ENCODE results near the gene PPM1L. TPM values are rescaled to one million over a fixed set of nuclear protein-coding genes. Genes with fewer than 3 reads are reported as not detected.

The PPM1L gene
- total RNA-seq, 1 experiment from 2014 or later: 7.3 TPM

DNA sequence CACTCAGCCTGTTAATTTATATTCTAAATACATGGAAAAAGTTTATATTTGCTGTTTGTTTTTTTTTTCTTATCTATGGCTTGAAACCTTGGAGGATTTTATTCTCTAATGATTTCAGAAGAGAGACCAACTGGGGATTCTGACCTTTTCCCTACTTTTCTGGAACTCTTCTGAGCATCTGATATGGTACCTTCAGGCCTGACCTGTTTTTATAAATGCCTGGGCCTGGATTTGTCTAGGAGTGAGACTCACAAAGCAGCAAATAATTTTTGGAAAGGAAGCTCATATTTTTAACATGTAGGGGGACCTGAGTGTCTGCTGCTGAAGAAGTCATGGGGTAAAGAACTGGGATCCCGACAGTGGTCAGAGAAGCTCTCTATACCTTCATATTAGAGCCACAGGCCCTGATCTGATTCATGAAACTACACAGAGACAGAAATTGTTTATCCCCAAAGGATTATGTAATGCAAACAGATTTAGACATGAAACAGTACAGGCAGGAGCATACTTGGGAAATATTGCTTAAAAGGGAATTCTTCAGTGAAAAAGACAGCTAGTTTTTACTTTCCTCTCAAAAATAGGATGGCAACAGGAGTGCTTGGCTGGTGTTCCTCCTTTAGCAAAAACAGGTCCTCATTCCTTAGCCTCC lies 15.9 kb downstream of the PPM1L start:
- H3K9me3 Mint-ChIP-seq: no peaks in the 10 kb centered on the region
- Histone ChIP-seq H2BK12ac (ENCODE audit: insufficient read length, low read depth, low read length) (no peak overlapping the region), H2AFZ (ENCODE audit: low read length) (no peak overlapping the region), H4K91ac (ENCODE audit: insufficient read length, low read depth, low read length) (no peak overlapping the region), H3K27me3 (ENCODE audit: insufficient read depth, low read length) (no peaks in the 10 kb centered on the region), H3K14ac (ENCODE audit: insufficient read depth, low read length) (no peak overlapping the region), H3K4me1 (ENCODE audit: insufficient read depth, low read length) (no peaks in the 10 kb centered on the region), H3K4me2 (ENCODE audit: insufficient read depth, insufficient read length, low read length) (no peak overlapping the region), H3K56ac (ENCODE audit: insufficient read length, low read depth, low read length) (no peak overlapping the region), H3K9ac (ENCODE audit: extremely low read depth, insufficient read length, low read length) (no peak overlapping the region), H4K8ac (replicated peaks; ENCODE audit: insufficient read length, low read depth, low read length) (no peak overlapping the region), H3K79me2 (ENCODE audit: insufficient read depth, low read length) (no peaks in the 10 kb centered on the region), H4K5ac (ENCODE audit: insufficient read length, low read depth, low read length) (no peak overlapping the region), H4K20me1 (ENCODE audit: control insufficient read depth, insufficient read depth, insufficient read length) (no peaks in the 10 kb centered on the region), H3K18ac (ENCODE audit: insufficient read length, low read depth, low read length) (no peak overlapping the region), H3K23me2 (ENCODE audit: insufficient read length, low read depth, low read length, poor library complexity, severe bottlenecking) (no peaks in the 10 kb centered on the region), H2AK5ac (ENCODE audit: insufficient read length, low read length) (no peak overlapping the region), H2BK20ac (ENCODE audit: low read depth, low read length, poor library complexity, severe bottlenecking) (no peak overlapping the region), H3K9me3 (ENCODE audit: control insufficient read depth, low read depth, low read length) (no peaks in the 10 kb centered on the region), H3K4ac (ENCODE audit: low read depth, low read length) (no peak overlapping the region), H3K27ac (ENCODE audit: insufficient read length, low read depth, low read length) (no peak overlapping the region), H3K79me1 (ENCODE audit: insufficient read depth, low read depth, low read length, poor library complexity, severe bottlenecking) (no peaks in the 10 kb centered on the region), H2BK120ac (ENCODE audit: low read depth, low read length, poor library complexity, severe bottlenecking) (no peak overlapping the region), H3T11ph (ENCODE audit: low read length) (no peak overlapping the region), H3K23ac (ENCODE audit: insufficient read length, low read depth, low read length) (no peak overlapping the region), H2BK5ac (ENCODE audit: insufficient read length, low read length) (no peak overlapping the region), H2BK15ac (ENCODE audit: low read depth, low read length) (no peak overlapping the region)
- H3K36me3 Mint-ChIP-seq (ENCODE audit: insufficient read depth in 1 of 3, low read depth in 3 of 3): no peaks in the 10 kb centered on the region
- H3K27me3 Mint-ChIP-seq (ENCODE audit: low read depth): no peaks in the 10 kb centered on the region
- no peak overlapping the region for H3K4me3 Mint-ChIP-seq
- H3K27ac Mint-ChIP-seq: no peak overlapping the region; a peak in 2 of 7 replicates
- no CpG with 5 or more reads among the region's 1 CpG for WGBS (ENCODE audit: extremely low coverage, insufficient read length, low lambda C conversion rate)
- no peak for DNase-seq
- TF ChIP-seq, protein P1, sequence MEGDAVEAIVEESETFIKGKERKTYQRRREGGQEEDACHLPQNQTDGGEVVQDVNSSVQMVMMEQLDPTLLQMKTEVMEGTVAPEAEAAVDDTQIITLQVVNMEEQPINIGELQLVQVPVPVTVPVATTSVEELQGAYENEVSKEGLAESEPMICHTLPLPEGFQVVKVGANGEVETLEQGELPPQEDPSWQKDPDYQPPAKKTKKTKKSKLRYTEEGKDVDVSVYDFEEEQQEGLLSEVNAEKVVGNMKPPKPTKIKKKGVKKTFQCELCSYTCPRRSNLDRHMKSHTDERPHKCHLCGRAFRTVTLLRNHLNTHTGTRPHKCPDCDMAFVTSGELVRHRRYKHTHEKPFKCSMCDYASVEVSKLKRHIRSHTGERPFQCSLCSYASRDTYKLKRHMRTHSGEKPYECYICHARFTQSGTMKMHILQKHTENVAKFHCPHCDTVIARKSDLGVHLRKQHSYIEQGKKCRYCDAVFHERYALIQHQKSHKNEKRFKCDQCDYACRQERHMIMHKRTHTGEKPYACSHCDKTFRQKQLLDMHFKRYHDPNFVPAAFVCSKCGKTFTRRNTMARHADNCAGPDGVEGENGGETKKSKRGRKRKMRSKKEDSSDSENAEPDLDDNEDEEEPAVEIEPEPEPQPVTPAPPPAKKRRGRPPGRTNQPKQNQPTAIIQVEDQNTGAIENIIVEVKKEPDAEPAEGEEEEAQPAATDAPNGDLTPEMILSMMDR (conservative IDR thresholded peaks at IDR 0.05): no peak
- no peaks in the 10 kb centered on the region for H3K4me1 Mint-ChIP-seq
